Gastrocnemius medialis (tissue), 4 donors: ENCODE measurements around the gene ASTN2.

ENCODE experiments used
- POLR2A ChIP-seq, 2 donors: fragments of 450-650 bp; IDR thresholded peaks; one replicate each; pipeline ENCODE4 v1.6.1; 2017; ENCODE audit warnings: antibody characterized with exemption in 2 of 2, mild to moderate bottlenecking in 2 of 2, moderate library complexity in 2 of 2
- TF ChIP-seq, protein P1 (sequence below), 5 experiments: fragments of 450-650 bp in 3 of 5; fragments of 200-600 bp in 2 of 5; sonication (generic) in 2 of 5; IDR thresholded peaks in 4 of 5; conservative IDR thresholded peaks in 1 of 5; 1 replicate in 4 of 5; 2 replicates in 1 of 5; pipeline ENCODE4 v1.5.1; 2016 to 2019; ENCODE audit warnings: antibody characterized with exemption in 5 of 5, mild to moderate bottlenecking in 3 of 5, moderate library complexity in 3 of 5

DNA sequence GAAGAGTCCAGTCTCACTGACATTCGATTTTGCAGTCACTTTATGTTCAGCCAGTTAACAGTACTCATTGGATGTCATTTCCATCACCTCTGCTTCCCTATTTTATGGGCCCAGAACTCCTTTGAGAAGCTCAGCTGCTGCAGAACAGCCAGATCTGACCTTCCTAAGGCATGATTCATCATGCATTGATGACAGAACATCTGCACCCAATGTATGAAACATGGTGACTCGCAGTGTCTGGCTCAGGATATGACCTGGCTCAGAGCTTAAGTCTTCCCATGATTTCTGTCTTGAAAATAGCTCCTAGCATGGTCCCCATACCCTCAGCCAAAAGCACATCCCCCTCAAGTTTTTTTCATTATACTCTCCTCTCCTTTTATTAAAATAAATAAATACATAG lies 820.3 kb downstream of the ASTN2 start:
- TF ChIP-seq, protein P1, sequence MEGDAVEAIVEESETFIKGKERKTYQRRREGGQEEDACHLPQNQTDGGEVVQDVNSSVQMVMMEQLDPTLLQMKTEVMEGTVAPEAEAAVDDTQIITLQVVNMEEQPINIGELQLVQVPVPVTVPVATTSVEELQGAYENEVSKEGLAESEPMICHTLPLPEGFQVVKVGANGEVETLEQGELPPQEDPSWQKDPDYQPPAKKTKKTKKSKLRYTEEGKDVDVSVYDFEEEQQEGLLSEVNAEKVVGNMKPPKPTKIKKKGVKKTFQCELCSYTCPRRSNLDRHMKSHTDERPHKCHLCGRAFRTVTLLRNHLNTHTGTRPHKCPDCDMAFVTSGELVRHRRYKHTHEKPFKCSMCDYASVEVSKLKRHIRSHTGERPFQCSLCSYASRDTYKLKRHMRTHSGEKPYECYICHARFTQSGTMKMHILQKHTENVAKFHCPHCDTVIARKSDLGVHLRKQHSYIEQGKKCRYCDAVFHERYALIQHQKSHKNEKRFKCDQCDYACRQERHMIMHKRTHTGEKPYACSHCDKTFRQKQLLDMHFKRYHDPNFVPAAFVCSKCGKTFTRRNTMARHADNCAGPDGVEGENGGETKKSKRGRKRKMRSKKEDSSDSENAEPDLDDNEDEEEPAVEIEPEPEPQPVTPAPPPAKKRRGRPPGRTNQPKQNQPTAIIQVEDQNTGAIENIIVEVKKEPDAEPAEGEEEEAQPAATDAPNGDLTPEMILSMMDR (IDR thresholded peaks at IDR 0.05 in 4 of 5, conservative IDR thresholded peaks at IDR 0.05 in 1 of 5), result no peak
- no peak for TF ChIP-seq POLR2A (IDR thresholded peaks at IDR 0.05)
